Esophagus muscularis mucosa (tissue), 3 donors: Measurements from ENCODE around the gene ACTMAP.

ENCODE experiments used
- EP300 ChIP-seq: sonication (generic); formaldehyde crosslinking; IDR thresholded peaks from one replicate; pipeline ENCODE4 v1.6.1; 2017; ENCODE audit warnings: antibody characterized with exemption
- TF ChIP-seq, protein P1 (sequence below), 3 experiments: fragments of 200-600 bp in 2 of 3; fragments of 450-650 bp in 1 of 3; sonication (generic) in 2 of 3; IDR thresholded peaks; one replicate each; pipeline ENCODE4 v1.5.1; 2017 to 2019; ENCODE audit warnings: antibody characterized with exemption in 3 of 3, mild to moderate bottlenecking in 2 of 3, moderate library complexity in 1 of 3

DNA sequence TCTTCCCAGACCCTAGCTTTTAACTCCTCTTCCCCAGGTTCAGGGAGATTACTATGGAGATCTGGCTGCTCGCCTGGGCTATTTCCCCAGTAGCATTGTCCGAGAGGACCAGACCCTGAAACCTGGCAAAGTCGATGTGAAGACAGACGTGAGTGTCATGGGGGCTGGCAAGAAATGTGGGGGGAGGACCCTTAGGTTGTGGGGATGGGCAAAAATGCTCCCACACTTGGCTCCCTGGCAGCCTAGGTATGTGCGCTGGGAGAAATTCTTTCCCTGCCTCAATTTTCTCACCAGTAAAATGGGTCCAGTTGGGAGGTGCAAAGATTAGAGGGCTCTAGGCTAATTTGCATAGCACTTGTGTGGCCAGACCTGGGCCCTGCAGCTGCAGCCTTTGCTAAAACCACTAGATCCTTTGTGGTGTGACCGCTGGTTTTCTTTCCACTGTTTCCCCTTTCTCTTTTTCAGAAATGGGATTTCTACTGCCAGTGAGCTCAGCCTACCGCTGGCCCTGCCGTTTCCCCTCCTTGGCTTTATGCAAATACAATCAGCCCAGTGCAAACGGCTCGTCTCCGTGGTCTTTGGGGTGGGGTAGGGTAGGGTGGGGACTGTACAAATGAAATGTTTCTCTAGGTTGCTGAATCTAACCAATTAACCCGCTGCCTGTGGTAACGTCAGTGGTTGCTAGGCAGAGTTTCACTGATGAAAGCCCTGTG, 26.8 kb upstream of the ACTMAP start:
- no peak for TF ChIP-seq EP300
- TF ChIP-seq, protein P1, sequence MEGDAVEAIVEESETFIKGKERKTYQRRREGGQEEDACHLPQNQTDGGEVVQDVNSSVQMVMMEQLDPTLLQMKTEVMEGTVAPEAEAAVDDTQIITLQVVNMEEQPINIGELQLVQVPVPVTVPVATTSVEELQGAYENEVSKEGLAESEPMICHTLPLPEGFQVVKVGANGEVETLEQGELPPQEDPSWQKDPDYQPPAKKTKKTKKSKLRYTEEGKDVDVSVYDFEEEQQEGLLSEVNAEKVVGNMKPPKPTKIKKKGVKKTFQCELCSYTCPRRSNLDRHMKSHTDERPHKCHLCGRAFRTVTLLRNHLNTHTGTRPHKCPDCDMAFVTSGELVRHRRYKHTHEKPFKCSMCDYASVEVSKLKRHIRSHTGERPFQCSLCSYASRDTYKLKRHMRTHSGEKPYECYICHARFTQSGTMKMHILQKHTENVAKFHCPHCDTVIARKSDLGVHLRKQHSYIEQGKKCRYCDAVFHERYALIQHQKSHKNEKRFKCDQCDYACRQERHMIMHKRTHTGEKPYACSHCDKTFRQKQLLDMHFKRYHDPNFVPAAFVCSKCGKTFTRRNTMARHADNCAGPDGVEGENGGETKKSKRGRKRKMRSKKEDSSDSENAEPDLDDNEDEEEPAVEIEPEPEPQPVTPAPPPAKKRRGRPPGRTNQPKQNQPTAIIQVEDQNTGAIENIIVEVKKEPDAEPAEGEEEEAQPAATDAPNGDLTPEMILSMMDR (IDR thresholded peaks at IDR 0.05), result no peak
